Hindlimb muscle (tissue), 1 donor: ENCODE results near the gene CGB2. TPM values are rescaled to one million over a fixed set of nuclear protein-coding genes. Genes with fewer than 3 reads are reported as not detected.
"Not testable (repeated sequence)": the region's sequence is repeated elsewhere in the genome, so short reads cannot be mapped to it uniquely, and the experiment has no call there.

ENCODE experiments used
- DNase-seq: peaks from one replicate; pipeline ENCODE4 v3.0.0-alpha.2; 2013
- polyA plus RNA-seq: library from polyadenylated mRNA; unstranded; fragments of 120-200 nt; gene quantifications from one replicate; pipeline ENCODE4 v1.2.1, GENCODE V29; 2013; ENCODE audit not compliant: insufficient read length

CGB2 gene
- polyA plus RNA-seq, 1 donor: not detected

DNA sequence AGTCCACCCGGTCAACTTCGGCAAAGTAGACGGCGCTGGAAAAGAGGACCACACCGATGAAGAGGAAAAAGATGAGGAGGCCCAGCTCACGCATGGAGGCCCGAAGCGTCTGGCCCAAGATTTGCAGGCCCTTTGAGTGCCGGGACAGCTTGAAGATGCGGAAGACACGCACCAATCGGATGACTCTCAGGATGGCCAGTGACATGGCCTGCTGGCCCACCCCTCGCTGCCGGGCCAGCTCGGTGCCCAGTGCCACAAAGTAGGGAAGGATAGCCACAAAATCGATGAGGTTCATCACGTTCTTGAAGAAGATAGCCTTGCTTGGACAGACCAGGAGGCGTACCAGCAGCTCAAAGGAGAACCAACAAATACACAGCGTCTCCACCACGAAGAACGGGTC is 38.7 kb downstream of the CGB2 start:
- no peak for DNase-seq

DNA sequence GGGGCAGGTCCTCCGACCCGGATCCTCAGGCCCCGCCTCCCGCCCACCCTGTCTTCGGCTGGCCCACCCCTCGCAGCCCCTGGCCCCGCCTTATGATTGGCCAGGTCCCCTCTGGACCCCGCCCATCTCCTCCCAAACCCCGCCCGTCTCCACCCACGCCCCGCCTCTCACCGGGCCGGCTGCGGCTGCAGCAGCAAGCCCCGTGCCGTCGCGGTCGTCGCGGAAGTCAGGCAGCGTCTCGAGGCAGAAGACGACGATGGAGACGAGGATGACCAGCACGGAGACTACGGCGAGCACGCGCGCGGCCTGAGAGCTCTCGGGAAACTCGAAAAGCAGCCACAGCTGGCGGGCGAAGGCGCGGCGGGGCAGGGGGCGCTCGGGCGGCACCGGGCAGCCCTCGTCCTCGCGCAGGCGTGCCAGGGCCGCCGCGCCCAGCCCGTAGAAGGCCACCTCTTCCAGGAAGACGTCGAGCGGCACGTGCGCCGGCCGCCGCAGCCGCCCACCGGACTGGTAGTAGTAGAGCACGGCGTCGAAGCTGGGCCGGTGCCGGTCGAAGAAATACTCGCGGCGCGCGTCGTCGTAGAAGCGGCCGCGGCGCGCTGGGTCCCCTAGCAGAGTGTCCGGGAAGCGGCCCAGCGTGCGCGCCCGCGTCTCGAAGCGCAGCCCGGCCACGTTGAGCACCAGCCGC is 40.3 kb downstream of the CGB2 start:
- no peak for DNase-seq

DNA sequence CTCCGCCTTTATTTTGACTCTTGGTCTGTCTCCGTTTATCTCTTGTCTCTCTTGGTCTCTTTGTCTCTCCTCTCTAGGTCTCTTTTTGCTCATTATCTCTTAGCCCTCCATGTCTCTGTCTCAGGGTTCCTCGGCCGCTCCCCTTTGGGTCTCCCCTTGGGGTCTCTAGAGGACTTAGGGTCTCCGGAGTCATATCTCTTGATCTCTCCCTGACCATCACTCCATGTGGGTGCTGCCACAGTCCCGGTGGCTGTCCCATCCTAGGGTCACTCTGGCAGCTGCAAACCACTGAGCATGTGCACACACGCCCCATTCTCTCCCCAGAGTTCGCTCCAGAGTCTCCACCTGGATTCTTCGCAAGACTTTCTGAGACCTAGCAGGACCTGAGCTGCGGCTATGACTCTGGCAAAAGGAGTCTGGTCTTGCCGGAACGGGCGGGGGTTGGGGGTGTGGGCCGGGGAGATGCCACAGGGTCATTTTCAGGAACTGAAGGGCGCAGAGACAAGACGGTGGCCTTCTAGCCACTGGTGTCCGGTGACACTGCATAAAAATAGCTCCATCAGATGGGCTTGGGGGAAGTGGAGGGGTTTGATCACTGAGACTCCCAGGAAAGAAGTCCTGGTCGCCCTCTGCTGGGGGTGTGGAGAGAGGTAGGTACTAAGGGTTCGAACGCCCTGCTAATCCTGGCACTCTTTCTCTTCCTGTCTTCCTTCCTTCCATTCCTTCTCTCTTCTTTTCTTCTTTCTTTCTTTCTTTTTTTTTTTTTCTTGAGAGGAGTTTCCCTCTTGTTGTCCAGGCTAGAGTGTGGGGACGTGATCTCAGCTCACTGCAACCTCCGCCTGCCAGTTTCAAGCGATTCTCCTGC is 42.1 kb downstream of the CGB2 start:
- no peak for DNase-seq

DNA sequence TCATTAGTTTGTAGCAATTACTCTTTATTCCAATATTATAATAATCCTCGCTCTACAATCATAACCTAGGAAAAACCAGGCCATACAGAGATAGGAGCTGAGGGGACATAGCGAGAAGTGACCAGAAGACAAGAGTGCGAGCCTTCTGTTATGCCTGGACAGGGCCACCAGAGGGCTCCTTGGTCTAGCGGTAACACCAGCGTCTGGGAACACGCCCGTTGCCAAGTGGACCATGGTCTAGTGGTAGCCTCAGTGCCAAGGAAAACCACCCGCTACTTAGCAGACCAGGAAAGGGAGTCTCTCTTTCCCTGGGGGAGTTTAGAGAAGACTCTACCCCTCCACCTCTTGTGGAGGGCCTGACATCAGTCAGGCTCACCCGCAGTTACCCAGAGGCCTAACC is 43.2 kb downstream of the CGB2 start:
- DNase-seq: not testable (repeated sequence)

DNA sequence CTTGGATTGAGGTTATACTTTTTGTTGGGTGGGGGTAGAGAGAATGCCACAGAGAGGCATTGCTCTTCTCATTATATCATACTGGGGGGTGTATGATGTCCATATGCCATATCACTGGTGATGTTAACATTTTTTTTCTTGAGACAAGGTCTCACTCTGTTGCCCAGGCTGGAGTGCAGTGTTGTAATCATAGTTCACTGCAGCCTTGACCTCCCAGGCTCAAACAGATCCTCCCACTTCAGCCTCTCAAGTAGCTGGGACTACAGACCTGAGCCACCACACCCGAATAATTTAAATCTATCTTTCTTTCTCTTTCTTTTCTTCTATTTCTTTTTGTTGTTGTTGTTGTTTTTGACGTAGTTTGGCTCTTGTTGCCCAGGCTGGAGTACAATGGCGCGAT is 48.7 kb downstream of the CGB2 start:
- DNase-seq: no peak

DNA sequence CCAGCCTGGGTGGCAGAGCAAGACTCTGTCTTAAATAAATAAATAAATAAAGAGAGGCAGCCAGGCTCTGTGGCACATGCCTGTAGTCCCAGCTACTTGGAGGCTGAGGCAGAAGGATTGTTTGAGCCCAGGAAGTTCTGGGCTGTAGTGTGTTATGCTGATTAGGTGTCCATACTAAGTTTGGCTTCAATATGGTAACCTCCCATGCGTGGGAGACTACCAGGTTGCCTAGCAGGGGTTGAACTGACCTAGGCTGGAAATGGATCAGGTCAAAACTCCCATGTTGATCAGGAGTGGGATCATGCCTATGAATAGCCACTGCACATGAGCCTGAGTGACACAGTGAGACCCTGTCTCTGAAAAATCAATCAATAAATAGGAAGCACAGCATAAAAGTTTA is 49.6 kb downstream of the CGB2 start:
- no peak for DNase-seq

Other genes starting within 250 kb of the CGB2 start
- gene BCAT2, start 220.9 kb upstream of the CGB2 start, polyA plus RNA-seq: 28.5 TPM
- 3.8 TPM for gene HSD17B14, start 195.4 kb upstream of the CGB2 start, polyA plus RNA-seq
- 40.4 TPM for gene PLEKHA4, start 163.3 kb upstream of the CGB2 start, polyA plus RNA-seq
- gene PPP1R15A, start 159.5 kb upstream of the CGB2 start, polyA plus RNA-seq: 59.4 TPM
- not detected for gene TULP2, start 133.1 kb upstream of the CGB2 start, polyA plus RNA-seq
- gene NUCB1, start 131.6 kb upstream of the CGB2 start, polyA plus RNA-seq: 175 TPM
- 0.93 TPM for gene DHDH, start 98.2 kb upstream of the CGB2 start, polyA plus RNA-seq
- 39.3 TPM for gene BAX, start 77.0 kb upstream of the CGB2 start, polyA plus RNA-seq
- 701 TPM for gene FTL, start 66.6 kb upstream of the CGB2 start, polyA plus RNA-seq
- 108 TPM for gene GYS1, start 38.6 kb upstream of the CGB2 start, polyA plus RNA-seq
- 61.0 TPM for gene RUVBL2, start 38.0 kb upstream of the CGB2 start, polyA plus RNA-seq
- gene LHB, start 14.8 kb upstream of the CGB2 start, polyA plus RNA-seq: not detected
- not detected for gene CGB3, start 7.6 kb upstream of the CGB2 start, polyA plus RNA-seq
- gene CGB1, start 5.0 kb downstream of the CGB2 start, polyA plus RNA-seq: not detected
- not detected for gene CGB5, start 12.0 kb downstream of the CGB2 start, polyA plus RNA-seq
- not detected for gene CGB8, start 17.2 kb downstream of the CGB2 start, polyA plus RNA-seq
- gene CGB7, start 25.9 kb downstream of the CGB2 start, polyA plus RNA-seq: 2.3 TPM
- 5.8 TPM for gene NTF4, start 32.9 kb downstream of the CGB2 start, polyA plus RNA-seq
- 9.8 TPM for gene KCNA7, start 40.8 kb downstream of the CGB2 start, polyA plus RNA-seq
- 259 TPM for gene SNRNP70, start 53.6 kb downstream of the CGB2 start, polyA plus RNA-seq
- 13.4 TPM for gene LIN7B, start 82.5 kb downstream of the CGB2 start, polyA plus RNA-seq
- 0.54 TPM for gene C19orf73, start 87.3 kb downstream of the CGB2 start, polyA plus RNA-seq
- gene PPFIA3, start 87.7 kb downstream of the CGB2 start, polyA plus RNA-seq: 10.0 TPM
- 187 TPM for gene HRC, start 123.5 kb downstream of the CGB2 start, polyA plus RNA-seq
- gene TRPM4, start 125.9 kb downstream of the CGB2 start, polyA plus RNA-seq: 49.4 TPM